Measurements from ENCODE around the gene ZNF280C. TPM values are rescaled to one million over a fixed set of nuclear protein-coding genes. Genes with fewer than 3 reads are reported as not detected.
"Not testable (repeated sequence)": the region's sequence is repeated elsewhere in the genome, so short reads cannot be mapped to it uniquely, and the experiment has no call there.

The ZNF280C gene
- total and polyA plus RNA-seq, 2 experiments from 2014 or later = 3.2 to 7.3 TPM

GRCh38 chrX:130285710-130286109 is 17.0 kb upstream of the ZNF280C start:
- Histone ChIP-seq H3K27me3 (no peaks in the 10 kb centered on the region), H4K20me1 (ENCODE audit: insufficient read depth, poor library complexity, severe bottlenecking) (no peaks in the 10 kb centered on the region), H3K4me2 (no peak overlapping the region), H3K9me3 (ENCODE audit: low read depth) (no peaks in the 10 kb centered on the region), H2AFZ (no peak overlapping the region), H3K9me2 (replicated peaks; ENCODE audit: insufficient read depth) (no peaks in the 10 kb centered on the region), H3K79me2 (no peaks in the 10 kb centered on the region), H3K27ac (no peak overlapping the region), H3K4me1 (ENCODE audit: insufficient read depth) (no peaks in the 10 kb centered on the region), H3K36me3 (replicated peaks; ENCODE audit: insufficient read depth, low read depth) (no peaks in the 10 kb centered on the region), H3K4me3 (no peak overlapping the region)
- DNase-seq (ENCODE audit: low spot score) = no peak
- TF ChIP-seq CTCF (IDR thresholded peaks at IDR 0.05; ENCODE audit: poor library complexity) (no peak), EZH2phosphoT487 (IDR thresholded peaks at IDR 0.05; ENCODE audit: low read depth, severe bottlenecking, unreplicated experiment) (no peak), EZH2 (IDR thresholded peaks at IDR 0.05; ENCODE audit: borderline replicate concordance) (no peak)
- WGBS (ENCODE audit: low lambda C conversion rate, missing lambda C conversion rate) = 61% methylated on average over 2 of the region's 2 CpGs

GRCh38 chrX:130285069-130285620 is 16.4 kb upstream of the ZNF280C start:
- Histone ChIP-seq H3K27ac (no peak overlapping the region), H3K4me1 (ENCODE audit: insufficient read depth) (no peaks in the 10 kb centered on the region), H2AFZ (no peak overlapping the region), H3K27me3 (no peaks in the 10 kb centered on the region), H3K79me2 (no peaks in the 10 kb centered on the region), H3K9me2 (replicated peaks; ENCODE audit: insufficient read depth) (no peaks in the 10 kb centered on the region), H3K36me3 (replicated peaks; ENCODE audit: insufficient read depth, low read depth) (no peaks in the 10 kb centered on the region), H3K4me2 (no peak overlapping the region), H4K20me1 (ENCODE audit: insufficient read depth, poor library complexity, severe bottlenecking) (no peaks in the 10 kb centered on the region), H3K9me3 (ENCODE audit: low read depth) (no peaks in the 10 kb centered on the region), H3K4me3 (no peak overlapping the region)
- DNase-seq (ENCODE audit: low spot score) = no peak
- TF ChIP-seq EZH2 (IDR thresholded peaks at IDR 0.05; ENCODE audit: borderline replicate concordance) (no peak), CTCF (IDR thresholded peaks at IDR 0.05; ENCODE audit: poor library complexity) (no peak), EZH2phosphoT487 (IDR thresholded peaks at IDR 0.05; ENCODE audit: low read depth, severe bottlenecking, unreplicated experiment) (no peak)
- WGBS (ENCODE audit: low lambda C conversion rate, missing lambda C conversion rate) = 72% methylated on average over 3 of the region's 3 CpGs

DNA sequence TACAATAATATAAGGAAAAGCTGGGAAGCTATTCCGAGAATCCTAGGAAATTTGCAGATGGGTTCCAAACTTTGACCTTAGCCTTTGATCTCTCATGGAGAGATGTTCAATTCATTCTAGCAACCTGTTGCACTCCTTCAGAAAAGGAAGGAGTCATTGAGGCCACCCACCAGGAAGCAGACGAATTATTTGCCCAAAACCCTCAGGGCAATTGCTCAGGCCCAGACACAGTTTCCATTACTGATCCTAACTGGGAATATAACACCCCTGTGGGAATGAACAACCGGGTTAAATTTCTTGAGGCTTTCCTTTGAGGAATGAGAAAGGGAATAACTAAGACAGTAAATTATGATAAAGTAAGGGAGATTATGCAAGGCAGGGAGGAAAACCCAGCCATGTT is 13.5 kb upstream of the ZNF280C start:
- no peak overlapping the region for H3K4me2 ChIP-seq
- TF ChIP-seq EZH2phosphoT487 (IDR thresholded peaks at IDR 0.05; ENCODE audit: low read depth, severe bottlenecking, unreplicated experiment) (no peak), EZH2 (IDR thresholded peaks at IDR 0.05; ENCODE audit: borderline replicate concordance) (no peak)

DNA sequence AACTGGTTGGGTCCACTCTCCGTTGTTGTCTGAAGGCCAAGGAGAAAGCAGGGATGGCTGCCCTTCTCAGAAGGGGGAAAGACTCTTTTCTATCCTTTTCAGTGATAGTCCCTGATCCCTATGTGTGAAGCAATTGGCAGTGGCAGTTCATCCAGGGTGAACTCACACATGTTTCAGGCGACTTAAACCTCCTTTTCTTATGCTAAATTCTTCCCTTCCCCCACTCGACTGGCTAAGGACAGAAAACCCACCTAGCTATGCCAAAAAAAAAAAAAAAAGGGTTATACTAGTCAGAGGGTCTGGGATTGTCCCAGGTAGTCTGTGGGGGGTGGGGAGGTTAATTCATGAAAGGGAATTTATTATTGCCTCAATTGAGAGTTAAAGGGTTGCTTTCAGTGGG is 12.2 kb upstream of the ZNF280C start:
- Histone ChIP-seq H3K36me3 (replicated peaks; ENCODE audit: insufficient read depth, low read depth) (no peaks in the 10 kb centered on the region), H3K9me3 (ENCODE audit: low read depth) (no peaks in the 10 kb centered on the region), H3K27ac (no peak overlapping the region), H3K9me2 (replicated peaks; ENCODE audit: insufficient read depth) (no peaks in the 10 kb centered on the region), H3K4me3 (no peak overlapping the region), H3K79me2 (no peaks in the 10 kb centered on the region), H3K4me1 (ENCODE audit: insufficient read depth) (no peaks in the 10 kb centered on the region), H3K27me3 (no peaks in the 10 kb centered on the region), H4K20me1 (ENCODE audit: insufficient read depth, poor library complexity, severe bottlenecking) (no peaks in the 10 kb centered on the region), H3K4me2 (no peak overlapping the region), H2AFZ (no peak overlapping the region)
- DNase-seq (ENCODE audit: low spot score) = no peak
- WGBS (ENCODE audit: low lambda C conversion rate, missing lambda C conversion rate) = 59% methylated on average over 3 of the region's 3 CpGs
- TF ChIP-seq EZH2 (IDR thresholded peaks at IDR 0.05; ENCODE audit: borderline replicate concordance) = no peak
- no peak for TF ChIP-seq CTCF (IDR thresholded peaks at IDR 0.05; ENCODE audit: poor library complexity)
- TF ChIP-seq EZH2phosphoT487 (IDR thresholded peaks at IDR 0.05; ENCODE audit: low read depth, severe bottlenecking, unreplicated experiment) = no peak

More for the DNA sequence above, 13.5 kb upstream of the ZNF280C start:
- Histone ChIP-seq H3K79me2 (no peaks in the 10 kb centered on the region), H3K9me2 (replicated peaks; ENCODE audit: insufficient read depth) (no peaks in the 10 kb centered on the region), H2AFZ (no peak overlapping the region), H3K9me3 (ENCODE audit: low read depth) (no peaks in the 10 kb centered on the region), H3K4me1 (ENCODE audit: insufficient read depth) (no peaks in the 10 kb centered on the region), H3K27ac (no peak overlapping the region), H3K27me3 (no peaks in the 10 kb centered on the region), H3K36me3 (replicated peaks; ENCODE audit: insufficient read depth, low read depth) (no peaks in the 10 kb centered on the region), H4K20me1 (ENCODE audit: insufficient read depth, poor library complexity, severe bottlenecking) (no peaks in the 10 kb centered on the region), H3K4me3 (no peak overlapping the region)
- 53% methylated on average over 3 of the region's 3 CpGs for WGBS (ENCODE audit: low lambda C conversion rate, missing lambda C conversion rate)
- no peak for DNase-seq (ENCODE audit: low spot score)

GRCh38 chrX:130272253-130272652 is 3.6 kb upstream of the ZNF280C start:
- not testable (repeated sequence) for H3K4me1 ChIP-seq (ENCODE audit: insufficient read depth); H3K27ac ChIP-seq; H3K4me3 ChIP-seq; H2AFZ ChIP-seq; H4K20me1 ChIP-seq (ENCODE audit: insufficient read depth, poor library complexity, severe bottlenecking); H3K27me3 ChIP-seq; H3K4me2 ChIP-seq; H3K79me2 ChIP-seq; H3K9me2 ChIP-seq (replicated peaks; ENCODE audit: insufficient read depth); H3K36me3 ChIP-seq (replicated peaks; ENCODE audit: insufficient read depth, low read depth); H3K9me3 ChIP-seq (ENCODE audit: low read depth); DNase-seq (ENCODE audit: low spot score)
- WGBS (ENCODE audit: low lambda C conversion rate, missing lambda C conversion rate) = 53% methylated on average over 2 of the region's 2 CpGs

- peak overlapping the region; percentile 66 for H2AFZ ChIP-seq
- not testable (repeated sequence) for H3K36me3 ChIP-seq (replicated peaks; ENCODE audit: insufficient read depth, low read depth); H3K4me2 ChIP-seq; H3K27me3 ChIP-seq; H3K27ac ChIP-seq; H3K4me1 ChIP-seq (ENCODE audit: insufficient read depth); H3K9me2 ChIP-seq (replicated peaks; ENCODE audit: insufficient read depth); H3K4me3 ChIP-seq; H4K20me1 ChIP-seq (ENCODE audit: insufficient read depth, poor library complexity, severe bottlenecking); DNase-seq (ENCODE audit: low spot score); H3K9me3 ChIP-seq (ENCODE audit: low read depth)
- WGBS (ENCODE audit: low lambda C conversion rate, missing lambda C conversion rate) = 93% methylated on average over 12 of the region's 12 CpGs
- H3K79me2 ChIP-seq = peaks cover 29% of the 10 kb centered on the region
Observed at GRCh38 chrX:130269391-130269790, 692 bp upstream of the ZNF280C start.
